ENCODE results near the gene CLMP. TPM values are rescaled to one million over a fixed set of nuclear protein-coding genes. Genes with fewer than 3 reads are reported as not detected.

CLMP gene
- total RNA-seq, 4 donors from 2014 or later, result 169 to 215 (median 197) TPM

DNA sequence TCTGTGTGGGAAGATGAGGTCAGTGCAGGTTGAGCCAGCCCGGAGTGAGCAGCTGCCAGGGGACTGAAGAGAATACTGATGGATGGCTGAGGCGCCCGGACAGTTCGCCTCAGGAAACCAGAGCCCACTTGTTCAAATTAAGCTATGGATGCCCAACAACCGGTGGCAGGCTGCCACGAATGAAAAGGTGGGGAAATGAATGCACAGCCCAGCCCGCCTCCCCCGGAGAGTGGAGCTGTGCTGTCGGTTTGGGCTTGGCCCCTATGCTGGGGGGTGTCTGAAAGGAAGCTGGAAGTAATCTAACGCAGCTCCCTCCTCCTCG lies 155.0 kb downstream of the CLMP start:
- Histone ChIP-seq H3K36me3 (no peaks in the 10 kb centered on the region), H3K4me1 (peaks cover 0 to 5% (median 0%) of the 10 kb centered on the region in 4 donors), H3K27ac (replicated peaks in 1 of 4) (no peak overlapping the region), H3K27me3 (no peaks in the 10 kb centered on the region), H3K4me3 (no peak overlapping the region), H3K9me3 (no peaks in the 10 kb centered on the region)
- 41% methylated on average over 11 of the region's 11 CpGs for WGBS
- intact Hi-C loops (cut with DNase I), result no loop called here
- TF ChIP-seq EP300 (IDR thresholded peaks at IDR 0.05), result no peak
- no peak for DNase-seq (ENCODE audit: extremely low spot score)

DNA sequence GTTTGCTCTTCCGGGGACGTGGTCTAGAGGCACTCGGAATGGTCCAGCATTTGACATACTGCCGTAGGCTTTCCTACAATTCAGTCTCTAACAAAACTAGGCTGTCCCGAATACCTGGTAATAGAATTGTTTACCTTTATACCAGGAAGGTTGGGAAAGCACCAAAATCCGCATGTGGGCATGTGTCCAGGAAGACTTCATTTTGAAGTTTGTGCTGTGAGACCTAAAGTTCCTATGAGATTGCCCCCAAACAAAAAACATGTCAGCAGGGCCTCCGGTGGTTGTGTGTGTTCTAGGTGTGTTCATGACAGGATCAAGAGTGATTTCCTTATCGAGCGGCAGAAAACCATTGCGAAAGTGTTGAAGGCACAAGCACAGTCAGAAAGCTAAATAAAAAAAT lies 159.2 kb downstream of the CLMP start:
- TF ChIP-seq EP300 (IDR thresholded peaks at IDR 0.05), result no peak
- TF ChIP-seq, protein P1, sequence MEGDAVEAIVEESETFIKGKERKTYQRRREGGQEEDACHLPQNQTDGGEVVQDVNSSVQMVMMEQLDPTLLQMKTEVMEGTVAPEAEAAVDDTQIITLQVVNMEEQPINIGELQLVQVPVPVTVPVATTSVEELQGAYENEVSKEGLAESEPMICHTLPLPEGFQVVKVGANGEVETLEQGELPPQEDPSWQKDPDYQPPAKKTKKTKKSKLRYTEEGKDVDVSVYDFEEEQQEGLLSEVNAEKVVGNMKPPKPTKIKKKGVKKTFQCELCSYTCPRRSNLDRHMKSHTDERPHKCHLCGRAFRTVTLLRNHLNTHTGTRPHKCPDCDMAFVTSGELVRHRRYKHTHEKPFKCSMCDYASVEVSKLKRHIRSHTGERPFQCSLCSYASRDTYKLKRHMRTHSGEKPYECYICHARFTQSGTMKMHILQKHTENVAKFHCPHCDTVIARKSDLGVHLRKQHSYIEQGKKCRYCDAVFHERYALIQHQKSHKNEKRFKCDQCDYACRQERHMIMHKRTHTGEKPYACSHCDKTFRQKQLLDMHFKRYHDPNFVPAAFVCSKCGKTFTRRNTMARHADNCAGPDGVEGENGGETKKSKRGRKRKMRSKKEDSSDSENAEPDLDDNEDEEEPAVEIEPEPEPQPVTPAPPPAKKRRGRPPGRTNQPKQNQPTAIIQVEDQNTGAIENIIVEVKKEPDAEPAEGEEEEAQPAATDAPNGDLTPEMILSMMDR (IDR thresholded peaks at IDR 0.05), result no peak
- TF ChIP-seq POLR2AphosphoS5 (IDR thresholded peaks at IDR 0.05), result no peak
- TF ChIP-seq POLR2A (IDR thresholded peaks at IDR 0.05; ENCODE audit: low read depth), result no peak
- DNase-seq (ENCODE audit: extremely low spot score), result no peak
- H3K4me1 ChIP-seq, result peaks cover 0 to 5% (median 0%) of the 10 kb centered on the region in 4 donors
- 84% methylated on average over 10 of the region's 10 CpGs for WGBS
- H3K9me3 ChIP-seq, result no peaks in the 10 kb centered on the region
- no peaks in the 10 kb centered on the region for H3K36me3 ChIP-seq
- no peaks in the 10 kb centered on the region for H3K27me3 ChIP-seq
- no peak overlapping the region for H3K4me3 ChIP-seq
- intact Hi-C loops (cut with DNase I), result no loop called here
- H3K27ac ChIP-seq (replicated peaks in 1 of 4), result no peak overlapping the region

- intact Hi-C loops (cut with DNase I), result no loop called here
- 74% methylated on average over 6 of the region's 6 CpGs for WGBS
- DNase-seq (ENCODE audit: extremely low spot score), result no peak
- H3K27ac ChIP-seq (replicated peaks in 1 of 4), result no peak overlapping the region
- H3K4me3 ChIP-seq, result no peak overlapping the region
- no peaks in the 10 kb centered on the region for H3K36me3 ChIP-seq
- TF ChIP-seq, protein P1 (IDR thresholded peaks at IDR 0.05), result no peak
- TF ChIP-seq POLR2AphosphoS5 (IDR thresholded peaks at IDR 0.05) (no peak), EP300 (IDR thresholded peaks at IDR 0.05) (no peak), POLR2A (IDR thresholded peaks at IDR 0.05; ENCODE audit: low read depth) (no peak)
- no peaks in the 10 kb centered on the region for H3K27me3 ChIP-seq
- H3K9me3 ChIP-seq, result no peaks in the 10 kb centered on the region
- no peaks in the 10 kb centered on the region for H3K4me1 ChIP-seq
Measured at GRCh38 chr11:123034597-123034996, 160.5 kb downstream of the CLMP start.

GRCh38 chr11:123033895-123034294 lies 161.2 kb downstream of the CLMP start:
- intact Hi-C loops (cut with DNase I), result no loop called here
- no peak for TF ChIP-seq EP300 (IDR thresholded peaks at IDR 0.05)
- TF ChIP-seq, protein P1 (IDR thresholded peaks at IDR 0.05), result peak in 1 of 3 experiments; percentile 24
- Histone ChIP-seq H3K27ac (replicated peaks in 1 of 4) (no peak overlapping the region), H3K4me1 (no peaks in the 10 kb centered on the region), H3K27me3 (no peaks in the 10 kb centered on the region), H3K9me3 (no peaks in the 10 kb centered on the region), H3K36me3 (no peaks in the 10 kb centered on the region), H3K4me3 (no peak overlapping the region)
- WGBS, result 42% methylated on average over 9 of the region's 10 CpGs
- DNase-seq (ENCODE audit: extremely low spot score), result no peak

DNA sequence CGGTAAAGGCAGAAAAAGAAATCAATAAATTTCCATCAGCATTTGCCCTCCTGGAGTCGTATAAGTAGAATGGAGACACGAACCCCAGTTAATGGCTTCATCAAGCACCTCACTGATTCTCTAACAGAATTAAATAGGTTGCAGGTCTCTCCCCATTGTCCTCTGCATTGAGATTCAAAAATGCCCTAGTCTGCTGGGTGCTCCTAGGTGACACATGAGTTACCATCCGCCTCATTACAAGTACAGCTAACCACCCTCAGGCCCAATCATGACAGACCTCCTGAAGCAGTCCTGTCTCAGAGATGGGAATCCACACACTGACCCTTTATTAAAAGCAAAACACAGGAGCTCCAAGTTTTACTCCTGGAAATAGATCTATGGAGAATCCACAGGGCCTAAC lies 164.5 kb downstream of the CLMP start:
- Histone ChIP-seq H3K4me3 (no peak overlapping the region), H3K27ac (replicated peaks in 1 of 4) (no peak overlapping the region), H3K36me3 (no peaks in the 10 kb centered on the region), H3K9me3 (no peaks in the 10 kb centered on the region), H3K27me3 (no peaks in the 10 kb centered on the region), H3K4me1 (no peaks in the 10 kb centered on the region)
- TF ChIP-seq EP300 (IDR thresholded peaks at IDR 0.05), result no peak
- TF ChIP-seq, protein P1 (IDR thresholded peaks at IDR 0.05), result no peak
- TF ChIP-seq POLR2AphosphoS5 (IDR thresholded peaks at IDR 0.05), result no peak
- no peak for TF ChIP-seq POLR2A (IDR thresholded peaks at IDR 0.05; ENCODE audit: low read depth)
- DNase-seq (ENCODE audit: extremely low spot score), result no peak
- intact Hi-C loops (cut with DNase I), result no loop called here
- 80% methylated on average over 4 of the region's 4 CpGs for WGBS

Data from esophagus muscularis mucosa (tissue), 4 donors.